NCI-H2029 treated with DMSO at 0.1 percent for 48 hours (cell line): ENCODE measurements around the gene OPHN1.
A peak's percentile ranks its signal among the peaks of the same experiment; 100 is the strongest.

Experiments
- DNase-seq: peaks from one replicate; lab custom pipeline; 2025; lab: John Stamatoyannopoulos, UW

The OPHN1 gene

GRCh38 chrX:68238568-68238967 lies 194.7 kb downstream of the OPHN1 start:
- DNase-seq = no peak

- no peak for DNase-seq
Observed at GRCh38 chrX:68234171-68234910, 199.0 kb downstream of the OPHN1 start.

- no peak for DNase-seq
Observed at GRCh38 chrX:68232206-68232605, 201.1 kb downstream of the OPHN1 start.

GRCh38 chrX:68209008-68209407 lies 224.3 kb downstream of the OPHN1 start:
- no peak for DNase-seq

- no peak for DNase-seq
Observed at GRCh38 chrX:68204521-68205038, 228.7 kb downstream of the OPHN1 start.

GRCh38 chrX:68203646-68204045 lies 229.6 kb downstream of the OPHN1 start:
- no peak for DNase-seq

GRCh38 chrX:68203211-68203610 lies 230.1 kb downstream of the OPHN1 start:
- no peak for DNase-seq

- DNase-seq = no peak
Observed at GRCh38 chrX:68199062-68199848, 234.0 kb downstream of the OPHN1 start.

GRCh38 chrX:68196939-68197791 lies 236.1 kb downstream of the OPHN1 start:
- DNase-seq = peak; percentile 0

GRCh38 chrX:68195561-68195960 lies 237.7 kb downstream of the OPHN1 start:
- DNase-seq = no peak

- no peak for DNase-seq
Observed at GRCh38 chrX:68193786-68194185, 239.5 kb downstream of the OPHN1 start.

GRCh38 chrX:68193234-68193633 lies 240.1 kb downstream of the OPHN1 start:
- no peak for DNase-seq

GRCh38 chrX:68190799-68191198 lies 242.5 kb downstream of the OPHN1 start:
- DNase-seq = no peak

- no peak for DNase-seq
Observed at GRCh38 chrX:68186552-68187262, 246.6 kb downstream of the OPHN1 start.

GRCh38 chrX:68185161-68185560 lies 248.1 kb downstream of the OPHN1 start:
- DNase-seq = no peak

- no peak for DNase-seq
Observed at GRCh38 chrX:68183612-68184214, 249.6 kb downstream of the OPHN1 start.

GRCh38 chrX:68180579-68180978 lies 252.7 kb downstream of the OPHN1 start:
- no peak for DNase-seq

GRCh38 chrX:68179355-68179754 lies 253.9 kb downstream of the OPHN1 start:
- DNase-seq = no peak

GRCh38 chrX:68177542-68177941 lies 255.8 kb downstream of the OPHN1 start:
- DNase-seq = no peak

- no peak for DNase-seq
Observed at GRCh38 chrX:68175562-68175961, 257.7 kb downstream of the OPHN1 start.

- no peak for DNase-seq
Observed at GRCh38 chrX:68163441-68163840, 269.9 kb downstream of the OPHN1 start.
